Kidney (tissue), 14 donors: Measurements from ENCODE around the gene TTC36. TPM values are rescaled to one million over a fixed set of nuclear protein-coding genes. Genes with fewer than 3 reads are reported as not detected.

ENCODE experiments used
- DNase-seq, 5 donors: peaks; one replicate each; pipeline ENCODE4 v3.0.0-alpha.2; 2013 to 2020
- FAIRE-seq: peaks from 2 replicates; lab custom pipeline; 2012; peaks lifted over from hg19 to GRCh38; lab: Jason Lieb, UNC
- H3K27ac ChIP-seq, 2 donors: one replicate each; pipeline ENCODE4 v1.7.0; 2013; ENCODE audit warnings: low read depth in 2 of 2, low read length in 2 of 2, inconsistent platforms in 1 of 2
- H3K27me3 ChIP-seq: one replicate; pipeline ENCODE4 v1.7.1; 2013; ENCODE audit warnings: low read length, inconsistent platforms; ENCODE audit not compliant: control insufficient read depth, insufficient read depth
- H3K36me3 ChIP-seq, 3 donors: one replicate each; pipeline versions ENCODE4 v1.7.0 to v1.7.1; 2013; ENCODE audit warnings: low read length in 3 of 3, control low read depth in 1 of 3, inconsistent platforms in 1 of 3; ENCODE audit not compliant: insufficient read depth in 3 of 3, control insufficient read depth in 2 of 3
- H3K4me1 ChIP-seq, 3 donors: one replicate each; pipeline versions ENCODE4 v1.7.0 to v1.7.1; 2013; ENCODE audit warnings: low read length in 3 of 3, inconsistent platforms in 1 of 3, low read depth in 1 of 3; ENCODE audit not compliant: control insufficient read depth in 2 of 3, insufficient read depth in 2 of 3
- H3K4me3 ChIP-seq, 3 donors: one replicate each; pipeline versions ENCODE4 v1.7.0 to v1.8.1; 2013; ENCODE audit warnings: low read length in 3 of 3, control low read depth in 1 of 3, inconsistent platforms in 1 of 3
- H3K9ac ChIP-seq, 3 donors: one replicate each; pipeline versions ENCODE4 v1.7.0 to v1.7.1; 2013; ENCODE audit warnings: low read length in 3 of 3, control low read depth in 1 of 3, inconsistent platforms in 1 of 3
- H3K9me3 ChIP-seq, 3 donors: one replicate each; pipeline versions ENCODE4 v1.7.0 to v1.7.1; 2013; ENCODE audit warnings: low read length in 3 of 3, control low read depth in 1 of 3, inconsistent platforms in 1 of 3; ENCODE audit not compliant: control insufficient read depth in 2 of 3, insufficient read depth in 1 of 3
- CTCF ChIP-seq: IDR thresholded peaks from 3 replicates; pipeline ENCODE4 v1.5.1; 2012; ENCODE audit warnings: mild to moderate bottlenecking, moderate library complexity, borderline replicate concordance; ENCODE audit not compliant: insufficient read depth; ENCODE audit errors: extremely low read depth
- intact Hi-C: fragments of 100-400 bp; cut with DNase I; formaldehyde crosslinking; loops from one replicate; pipeline ENCODE4 v1.11.1; 2022
- polyA plus RNA-seq: library from polyadenylated mRNA; stranded (reverse); fragments of 350-450 nt; fragmentation: Illumina TruSeq; extraction: RNeasy Lipid Tissue Mini Kit (QIAGEN cat#74804); gene quantifications from one replicate; pipeline ENCODE4 v1.2.3, GENCODE V29; 2014; ENCODE audit warnings: low read depth, low replicate concordance; ENCODE audit not compliant: insufficient read depth
- total RNA-seq: library from RNA; stranded (reverse); fragmentation: NEBNext Ultra II Directional; extraction: Animal tissue kit (Norgen Biotek cat#: 25700); gene quantifications from one replicate; pipeline ENCODE4 v1.2.1, GENCODE V29; 2021
- donor health status: control.
- donor health status: control.
- donor health status: control.
- donor health status: control.
- donor health status: control.
- donor health status: DM: yes; HTN: yes; CAD: no.
- donor health status: Normal renal cell carcinoma (clear cell type).

The TTC36 gene
- total and polyA plus RNA-seq, 2 donors from 2014 or later, result 1.1 to 12.7 TPM

GRCh38 chr11:118529584-118530175 lies 2.4 kb downstream of the TTC36 start:
- Histone ChIP-seq H3K4me1 (peaks cover 3 to 27% (median 25%) of the 10 kb centered on the region in 3 donors), H3K36me3 (peaks cover 0 to 2% (median 0%) of the 10 kb centered on the region in 3 donors), H3K4me3 (peak overlapping the region; percentile 61 to 85 (median 78)), H3K27me3 (no peaks in the 10 kb centered on the region), H3K9ac (peak overlapping the region in 2 of 3 donors; percentile 47 to 83), H3K27ac (peak overlapping the region in 1 of 2 donors; percentile 53), H3K9me3 (no peaks in the 10 kb centered on the region)
- intact Hi-C loops, result no loop called here
- FAIRE-seq (no peak), DNase-seq (no peak)
- no peak for TF ChIP-seq CTCF

GRCh38 chr11:118530180-118530682 lies 3.0 kb downstream of the TTC36 start:
- DNase-seq, result peak in 2 of 5 donors; percentile 41 to 45
- TF ChIP-seq CTCF, result no peak

GRCh38 chr11:118530683-118531596 lies 3.7 kb downstream of the TTC36 start, which contains the start of gene TMEM25:
TSS of gene TMEM25 (plus strand) at chr11:118531192. CDS start at chr11:118531802, 610 bp downstream.
- Histone ChIP-seq H3K9ac (peak within 1 kb of the TSS; percentile 5 to 93 (median 83)), H3K4me1 (peaks cover 3 to 27% (median 25%) of the 10 kb centered on the region in 3 donors), H3K9me3 (no peaks in the 10 kb centered on the region), H3K36me3 (peaks cover 0 to under 1% (median 0%) of the 10 kb centered on the region in 3 donors), H3K27ac (peak within 1 kb of the TSS in 1 of 2 donors; percentile 53), H3K4me3 (peak within 1 kb of the TSS; percentile 72 to 97 (median 85)), H3K27me3 (no peaks in the 10 kb centered on the region)
- FAIRE-seq, result no peak
- no peak for TF ChIP-seq CTCF
- DNase-seq, result peak; percentile 81 to 91 (median 84)
- intact Hi-C loops, result no loop called here

More at GRCh38 chr11:118530180-118530682, 3.0 kb downstream of the TTC36 start:
- Histone ChIP-seq H3K27ac (peak overlapping the region in 1 of 2 donors; percentile 53), H3K27me3 (no peaks in the 10 kb centered on the region), H3K4me3 (peak overlapping the region; percentile 61 to 85 (median 78)), H3K9me3 (no peaks in the 10 kb centered on the region), H3K4me1 (peaks cover 3 to 27% (median 25%) of the 10 kb centered on the region in 3 donors), H3K36me3 (peaks cover 0 to 2% (median 0%) of the 10 kb centered on the region in 3 donors), H3K9ac (peak overlapping the region in 2 of 3 donors; percentile 47 to 83)
- no peak for FAIRE-seq
- intact Hi-C loops, result no loop called here
